ENCODE data around the gene RPN1. TPM values are rescaled to one million over a fixed set of nuclear protein-coding genes. Genes with fewer than 3 reads are reported as not detected.
A peak's percentile ranks its signal among the peaks of the same experiment; 100 is the strongest.

The RPN1 gene
- total and polyA plus RNA-seq, 11 donors, result 55.4 to 290 (median 119) TPM

DNA sequence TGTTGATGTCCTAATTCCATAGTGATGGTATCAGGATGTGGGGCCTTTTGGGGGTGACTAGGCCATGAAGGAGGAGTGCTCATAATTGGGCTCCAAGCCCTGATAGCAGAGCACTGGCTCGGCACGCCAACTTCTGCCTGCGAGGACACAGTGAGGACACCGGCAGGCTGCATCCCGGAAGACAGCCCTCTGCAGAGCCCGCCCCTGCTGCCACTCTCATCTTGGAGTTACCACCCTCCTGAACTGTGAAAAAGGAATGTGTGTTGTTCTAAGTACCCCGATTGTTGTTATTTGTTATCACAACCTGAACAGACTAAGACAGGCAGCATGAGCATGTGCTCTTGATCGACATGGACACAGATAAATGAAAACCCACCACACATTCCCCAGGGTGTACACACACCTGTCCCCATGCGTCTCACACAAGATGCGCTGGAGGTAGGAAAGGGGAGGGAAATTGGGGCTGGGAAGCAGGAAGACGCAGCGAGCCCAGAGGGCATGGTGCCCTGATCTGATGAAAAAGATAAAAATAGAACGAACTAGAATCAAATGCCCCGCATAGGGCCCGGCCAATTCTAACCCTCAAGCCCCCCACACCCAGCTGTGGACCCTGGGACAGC is 40.1 kb downstream of the RPN1 start:
- Histone ChIP-seq H3K9me3 (no peaks in the 10 kb centered on the region), H3K27ac (no peak overlapping the region), H3K27me3 (no peaks in the 10 kb centered on the region), H3K4me1 (peaks cover 0 to 15% (median 7%) of the 10 kb centered on the region in 12 donors), H3K4me3 (no peak overlapping the region), H3K36me3 (no peaks in the 10 kb centered on the region)
- peak in 1 of 4 donors; percentile 19 for ATAC-seq
- intact Hi-C loops (cut with DNase I), result loop anchor here in 2 of 10 donors (10.0 kb wide), 2 partner anchors 184 to 234 kb away; no protein-coding TSS in a partner anchor
- TF ChIP-seq, protein P1, sequence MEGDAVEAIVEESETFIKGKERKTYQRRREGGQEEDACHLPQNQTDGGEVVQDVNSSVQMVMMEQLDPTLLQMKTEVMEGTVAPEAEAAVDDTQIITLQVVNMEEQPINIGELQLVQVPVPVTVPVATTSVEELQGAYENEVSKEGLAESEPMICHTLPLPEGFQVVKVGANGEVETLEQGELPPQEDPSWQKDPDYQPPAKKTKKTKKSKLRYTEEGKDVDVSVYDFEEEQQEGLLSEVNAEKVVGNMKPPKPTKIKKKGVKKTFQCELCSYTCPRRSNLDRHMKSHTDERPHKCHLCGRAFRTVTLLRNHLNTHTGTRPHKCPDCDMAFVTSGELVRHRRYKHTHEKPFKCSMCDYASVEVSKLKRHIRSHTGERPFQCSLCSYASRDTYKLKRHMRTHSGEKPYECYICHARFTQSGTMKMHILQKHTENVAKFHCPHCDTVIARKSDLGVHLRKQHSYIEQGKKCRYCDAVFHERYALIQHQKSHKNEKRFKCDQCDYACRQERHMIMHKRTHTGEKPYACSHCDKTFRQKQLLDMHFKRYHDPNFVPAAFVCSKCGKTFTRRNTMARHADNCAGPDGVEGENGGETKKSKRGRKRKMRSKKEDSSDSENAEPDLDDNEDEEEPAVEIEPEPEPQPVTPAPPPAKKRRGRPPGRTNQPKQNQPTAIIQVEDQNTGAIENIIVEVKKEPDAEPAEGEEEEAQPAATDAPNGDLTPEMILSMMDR (IDR thresholded peaks at IDR 0.05), result no peak
- TF ChIP-seq POLR2A (IDR thresholded peaks at IDR 0.05), result no peak
- 68 to 72% (median 71%) methylated on average over 15 of the region's 15 CpGs for WGBS, 4 donors
- no peak for DNase-seq

DNA sequence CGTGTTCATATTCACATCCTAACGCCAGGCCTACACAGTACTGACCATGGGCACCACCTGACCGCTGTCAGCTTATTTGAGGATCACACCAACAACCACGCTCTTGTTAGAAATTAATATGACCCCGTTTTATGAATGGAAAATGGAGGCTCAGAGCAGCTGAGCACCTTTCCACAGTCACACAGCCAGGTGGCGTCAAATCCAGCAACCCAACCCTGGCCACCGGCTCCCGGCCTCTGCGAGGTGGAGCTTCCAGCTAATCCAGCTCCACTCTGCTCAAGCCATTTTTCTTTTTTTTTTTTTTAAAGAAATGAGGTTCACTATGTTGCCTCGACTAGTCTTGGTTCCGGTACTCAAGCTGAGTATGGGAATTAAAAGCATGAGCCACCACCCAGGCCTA is 41.3 kb downstream of the RPN1 start:
- Histone ChIP-seq H3K27me3 (no peaks in the 10 kb centered on the region), H3K36me3 (no peaks in the 10 kb centered on the region), H3K27ac (no peak overlapping the region), H3K4me3 (no peak overlapping the region), H3K9me3 (no peaks in the 10 kb centered on the region), H3K4me1 (peaks cover 0 to 15% (median 7%) of the 10 kb centered on the region in 12 donors)
- ATAC-seq, result no peak
- TF ChIP-seq POLR2A (IDR thresholded peaks at IDR 0.05), result no peak
- TF ChIP-seq, protein P1 (IDR thresholded peaks at IDR 0.05), result no peak
- WGBS, 4 donors, result 86 to 90% (median 88%) methylated on average over 11 of the region's 11 CpGs
- no peak for DNase-seq
- intact Hi-C loops (cut with DNase I), result loop anchor here (2.0 to 10.0 kb wide), 12 partner anchors 112 to 534 kb away; no protein-coding TSS in a partner anchor

DNA sequence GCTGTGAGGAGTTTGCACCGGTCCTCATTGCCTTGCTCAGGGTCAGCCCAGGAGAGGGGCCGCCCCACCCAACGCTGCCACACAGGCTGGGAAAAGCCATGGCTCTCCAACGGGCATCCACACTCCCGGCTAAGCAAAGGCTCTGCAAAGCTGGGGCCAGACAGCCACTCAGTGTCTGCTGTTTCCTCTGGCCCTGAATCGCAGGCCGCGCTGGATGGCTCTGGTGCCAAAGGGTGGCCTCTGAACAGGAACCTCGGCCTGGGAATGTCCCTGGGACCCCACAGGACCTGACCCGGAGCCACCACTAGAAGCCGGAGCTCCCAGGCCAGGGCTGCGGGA is 42.9 kb downstream of the RPN1 start:
- no peak for TF ChIP-seq POLR2A (IDR thresholded peaks at IDR 0.05)
- TF ChIP-seq, protein P1 (IDR thresholded peaks at IDR 0.05), result no peak
- Histone ChIP-seq H3K9me3 (no peaks in the 10 kb centered on the region), H3K4me3 (peak overlapping the region; percentile 22 to 72 (median 60)), H3K27ac (peak overlapping the region; percentile 53 to 84 (median 72)), H3K36me3 (no peaks in the 10 kb centered on the region), H3K4me1 (peaks cover 0 to 15% (median 7%) of the 10 kb centered on the region in 12 donors), H3K27me3 (no peaks in the 10 kb centered on the region)
- peak in 1 of 5 donors; percentile 25 for DNase-seq
- intact Hi-C loops (cut with DNase I), result loop anchor here (1.0 to 10.0 kb wide), 17 partner anchors 110 to 533 kb away; no protein-coding TSS in a partner anchor
- peak in 3 of 4 donors; percentile 4 to 41 (median 34) for ATAC-seq
- 29 to 39% (median 34%) methylated on average over 10 to 12 of the region's 12 CpGs for WGBS, 4 donors

DNA sequence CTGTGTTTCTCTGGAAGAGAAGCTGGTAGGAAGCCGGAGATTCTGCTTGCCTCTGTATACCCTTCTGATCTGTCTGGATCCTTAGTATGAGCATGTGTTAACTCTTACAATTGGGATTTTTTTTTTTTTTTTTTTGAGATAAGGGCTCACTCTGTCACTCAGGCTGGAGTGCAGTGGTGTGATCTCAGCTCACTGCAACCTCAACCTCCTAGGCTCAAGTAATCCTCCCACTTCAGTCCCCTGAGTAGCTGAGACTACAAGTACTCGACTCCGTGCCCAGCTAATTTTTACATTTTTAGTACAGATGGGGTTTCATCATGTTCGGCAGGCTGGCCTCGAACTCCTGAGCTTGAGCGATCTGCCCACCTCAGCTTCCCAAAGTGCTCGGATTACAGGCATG is 44.5 kb downstream of the RPN1 start:
- ATAC-seq (no peak), DNase-seq (no peak)
- TF ChIP-seq, protein P1 (IDR thresholded peaks at IDR 0.05), result no peak
- TF ChIP-seq POLR2A (IDR thresholded peaks at IDR 0.05), result no peak
- Histone ChIP-seq H3K27me3 (no peaks in the 10 kb centered on the region), H3K4me3 (no peak overlapping the region), H3K27ac (no peak overlapping the region), H3K36me3 (no peaks in the 10 kb centered on the region), H3K9me3 (no peaks in the 10 kb centered on the region), H3K4me1 (peaks cover 0 to 15% (median 7%) of the 10 kb centered on the region in 12 donors)
- intact Hi-C loops (cut with DNase I), result loop anchor here (5.0 to 10.0 kb wide), 10 partner anchors 109 to 531 kb away; no protein-coding TSS in a partner anchor
- 86 to 92% (median 91%) methylated on average over 7 of the region's 7 CpGs for WGBS, 4 donors

Measured in heart left ventricle (tissue), 16 donors.